WTC11 (cell line): ENCODE results near the gene RAP2B. TPM values are rescaled to one million over a fixed set of nuclear protein-coding genes. Genes with fewer than 3 reads are reported as not detected.

Experiments used
- ATAC-seq: fragments of 200-7000 bp; cut with Tn5 transposase; 2 replicates; pipeline ENCODE4 v1.10.0; 2021; ENCODE audit warnings: mild to moderate bottlenecking, moderate library complexity
- CTCF ChIA-PET: fragments of 300-600 bp; sonication (Branson Sonifier 250); formaldehyde crosslinking; loops from one replicate; lab custom pipeline; 2021; ENCODE audit warnings: antibody characterized with exemption; lab: Charles Lee
- POLR2A ChIA-PET: fragments of 350-600 bp; sonication (Branson Sonifier 250); formaldehyde crosslinking; loops from one replicate; lab custom pipeline; 2021; ENCODE audit warnings: antibody characterized with exemption; lab: Charles Lee
- DNase-seq: peaks from one replicate; pipeline ENCODE4 v3.0.0; 2021; ENCODE audit warnings: low spot score
- H3K27ac Mint-ChIP-seq: 2 replicates; pipeline ENCODE4 v1.8.0; 2021; ENCODE audit warnings: mixed read lengths
- H3K27me3 Mint-ChIP-seq: 2 replicates; pipeline ENCODE4 v1.8.0; 2021; ENCODE audit warnings: low read depth, mild to moderate bottlenecking, moderate library complexity, mixed read lengths
- H3K36me3 Mint-ChIP-seq: 2 replicates; pipeline ENCODE4 v1.8.0; 2021; ENCODE audit warnings: mixed read lengths
- H3K4me1 Mint-ChIP-seq: 2 replicates; pipeline ENCODE4 v1.8.0; 2022; ENCODE audit warnings: mixed read lengths
- H3K4me3 Mint-ChIP-seq: 2 replicates; pipeline ENCODE4 v1.8.0; 2021; ENCODE audit warnings: mild to moderate bottlenecking, moderate library complexity, mixed read lengths
- H3K9me3 Mint-ChIP-seq: 2 replicates; pipeline ENCODE4 v1.8.0; 2021; ENCODE audit warnings: mixed read lengths
- ARID4B ChIP-seq: sonication (generic); formaldehyde crosslinking; IDR thresholded peaks from 2 replicates; pipeline ENCODE4 v1.8.0; 2023; ENCODE audit warnings: missing genetic modification reagents, mild to moderate bottlenecking, borderline replicate concordance
- CBFB ChIP-seq: sonication (generic); formaldehyde crosslinking; IDR thresholded peaks from 2 replicates; pipeline ENCODE4 v1.8.1; 2022; ENCODE audit warnings: mild to moderate bottlenecking, low read depth, missing genetic modification reagents
- ESRRA ChIP-seq: sonication (generic); formaldehyde crosslinking; IDR thresholded peaks from 2 replicates; pipeline ENCODE4 v1.8.1; 2022; ENCODE audit warnings: mild to moderate bottlenecking, missing genetic modification reagents, borderline replicate concordance
- FOXK1 ChIP-seq: sonication (generic); formaldehyde crosslinking; IDR thresholded peaks from 2 replicates; pipeline ENCODE4 v1.8.0; 2022; ENCODE audit warnings: mild to moderate bottlenecking, moderate library complexity, missing genetic modification reagents
- FOXP1 ChIP-seq: sonication (generic); formaldehyde crosslinking; IDR thresholded peaks from 2 replicates; pipeline ENCODE4 v1.8.0; 2022; ENCODE audit warnings: missing genetic modification reagents, mild to moderate bottlenecking, moderate library complexity, borderline replicate concordance
- GABPB1 ChIP-seq: sonication (generic); formaldehyde crosslinking; IDR thresholded peaks from 2 replicates; pipeline ENCODE4 v1.8.1; 2023; ENCODE audit warnings: mild to moderate bottlenecking, missing genetic modification reagents
- HMGA2 ChIP-seq: fragments of 250-450 bp; sonication (Bioruptor Pico); IDR thresholded peaks from 2 replicates; pipeline ENCODE4 v1.4.0; 2021; ENCODE audit warnings: mild to moderate bottlenecking, moderate library complexity
- IRF2 ChIP-seq: sonication (generic); formaldehyde crosslinking; IDR thresholded peaks from 2 replicates; pipeline ENCODE4 v1.8.0; 2022; ENCODE audit warnings: low read depth, missing genetic modification reagents, borderline replicate concordance
- NFYB ChIP-seq: sonication (generic); formaldehyde crosslinking; conservative IDR thresholded peaks from 2 replicates; pipeline ENCODE4 v1.8.0; 2022; ENCODE audit warnings: low read depth, missing genetic modification reagents
- PRRX2 ChIP-seq: fragments of 250-450 bp; sonication (Bioruptor Pico); IDR thresholded peaks from 2 replicates; pipeline ENCODE4 v1.8.0; 2021; ENCODE audit warnings: mild to moderate bottlenecking
- SP1 ChIP-seq: sonication (generic); formaldehyde crosslinking; conservative IDR thresholded peaks from 2 replicates; pipeline ENCODE4 v1.8.1; 2022; ENCODE audit warnings: missing genetic modification reagents
- TEAD4 ChIP-seq: sonication (generic); formaldehyde crosslinking; IDR thresholded peaks from 2 replicates; pipeline ENCODE4 v1.8.0; 2022; ENCODE audit warnings: mild to moderate bottlenecking, missing genetic modification reagents
- USF1 ChIP-seq: sonication (generic); formaldehyde crosslinking; IDR thresholded peaks from 2 replicates; pipeline ENCODE4 v1.8.0; 2022; ENCODE audit warnings: mild to moderate bottlenecking, missing genetic modification reagents
- ZNF138 ChIP-seq: sonication (generic); formaldehyde crosslinking; conservative IDR thresholded peaks from 2 replicates; pipeline ENCODE4 v1.8.1; 2022; ENCODE audit warnings: mild to moderate bottlenecking, moderate library complexity, missing genetic modification reagents
- ZNF281 ChIP-seq: sonication (generic); formaldehyde crosslinking; IDR thresholded peaks from 2 replicates; pipeline ENCODE4 v1.8.0; 2023; ENCODE audit warnings: mild to moderate bottlenecking, missing genetic modification reagents
- total RNA-seq: library from RNA; stranded (reverse); gene quantifications from 3 replicates; pipeline ENCODE4 v1.2.3, GENCODE V29; 2021

RAP2B gene
- total RNA-seq, 1 experiment from 2014 or later: 25.6 TPM

GRCh38 chr3:153138276-153139210 lies 23.5 kb upstream of the RAP2B start:
- Mint-ChIP-seq H3K27ac (peak overlapping the region; percentile 43; the same call in 1 of the 2 replicates), H3K4me3 (no peak overlapping the region), H3K4me1 (peaks cover 11% of the 10 kb centered on the region), H3K27me3 (no peaks in the 10 kb centered on the region), H3K9me3 (no peaks in the 10 kb centered on the region)
- CTCF ChIA-PET: no interaction called here
- no peak for DNase-seq
- TF ChIP-seq PRRX2 (CRISPR knock-in tag) (no peak), ARID4B (CRISPR knock-in tag) (no peak), FOXP1 (CRISPR knock-in tag) (no peak), HMGA2 (CRISPR knock-in tag) (no peak), GABPB1 (CRISPR knock-in tag) (peak; percentile 79)
- TF ChIP-seq, all 79 proteins: peak for 1
- no peak for ATAC-seq
- no peaks in the 10 kb centered on the region for H3K36me3 Mint-ChIP-seq
- POLR2A ChIA-PET: no interaction called here

GRCh38 chr3:153142961-153143360 lies 19.1 kb upstream of the RAP2B start:
- no peaks in the 10 kb centered on the region for H3K27me3 Mint-ChIP-seq
- no peak for TF ChIP-seq ZNF138
- TF ChIP-seq ZNF281: no peak
- TF ChIP-seq IRF2 (CRISPR knock-in tag): no peak
- H3K4me3 Mint-ChIP-seq: no peak overlapping the region
- CTCF ChIA-PET: no interaction called here
- peaks cover 9% of the 10 kb centered on the region for H3K4me1 Mint-ChIP-seq
- ATAC-seq (no peak), DNase-seq (no peak)
- H3K9me3 Mint-ChIP-seq: no peaks in the 10 kb centered on the region
- H3K27ac Mint-ChIP-seq: no peak overlapping the region
- POLR2A ChIA-PET: no interaction called here
- no peaks in the 10 kb centered on the region for H3K36me3 Mint-ChIP-seq

GRCh38 chr3:153144071-153144470 lies 18.0 kb upstream of the RAP2B start:
- peaks cover 2% of the 10 kb centered on the region; the same call in 1 of the 2 replicates for H3K4me1 Mint-ChIP-seq
- H3K27ac Mint-ChIP-seq: no peak overlapping the region
- no peak overlapping the region for H3K4me3 Mint-ChIP-seq

More at GRCh38 chr3:153144071-153144470, 18.0 kb upstream of the RAP2B start:
- H3K36me3 Mint-ChIP-seq: no peaks in the 10 kb centered on the region
- ChIA-PET POLR2A (no interaction called here), CTCF (no interaction called here)
- TF ChIP-seq FOXK1 (CRISPR knock-in tag) (no peak), CBFB (CRISPR knock-in tag) (no peak), USF1 (CRISPR knock-in tag) (no peak), ESRRA (no peak), TEAD4 (CRISPR knock-in tag) (no peak), ZNF138 (no peak), SP1 (no peak), NFYB (CRISPR knock-in tag) (no peak)
- no peak for ATAC-seq
- no peaks in the 10 kb centered on the region for H3K27me3 Mint-ChIP-seq
- no peak for DNase-seq
- H3K9me3 Mint-ChIP-seq: peaks cover 8% of the 10 kb centered on the region
